ENCODE measurements around the gene RRBP1.

The RRBP1 gene

DNA sequence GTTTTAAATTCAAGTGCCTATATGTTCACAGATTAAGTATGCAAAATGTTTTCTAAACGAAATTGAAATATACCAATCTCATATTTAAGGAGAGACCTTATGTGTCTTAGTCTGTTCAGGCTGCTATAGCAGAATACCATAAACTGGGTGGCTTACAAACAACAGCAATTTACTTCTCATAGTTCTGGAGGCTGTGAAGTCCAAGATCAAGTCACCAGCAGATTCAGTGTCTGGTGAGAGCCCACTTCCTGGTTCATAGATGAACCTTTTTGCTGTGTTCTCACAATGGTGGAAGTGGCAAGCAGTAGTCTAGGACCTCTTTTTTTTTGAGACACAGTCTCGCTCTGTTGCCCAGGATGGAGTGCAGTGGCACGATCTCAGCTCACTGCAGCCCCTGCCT is 115.7 kb downstream of the RRBP1 start:
- H3K9me3 ChIP-seq (ENCODE audit: insufficient read depth, low read length) = peaks cover 7% of the 10 kb centered on the region; the same call in 1 of the 2 replicates
- no peak overlapping the region for H3K9ac ChIP-seq (ENCODE audit: low read length)
- no peaks in the 10 kb centered on the region for H3K36me3 ChIP-seq (replicated peaks; ENCODE audit: low read depth, low read length)
- H2AFZ ChIP-seq (ENCODE audit: low read depth, low read length) = no peak overlapping the region
- H3K27me3 ChIP-seq (ENCODE audit: low read depth, low read length) = peaks cover 30% of the 10 kb centered on the region
- H3K79me2 ChIP-seq (ENCODE audit: low read length) = peaks cover 13% of the 10 kb centered on the region
- H3K4me1 ChIP-seq (ENCODE audit: low read length) = peaks cover 7% of the 10 kb centered on the region
- no peak for TF ChIP-seq EZH2phosphoT487 (IDR thresholded peaks at IDR 0.05; ENCODE audit: low read depth)
- no peak for TF ChIP-seq CTCF (IDR thresholded peaks at IDR 0.05; ENCODE audit: low read depth, low read length)
- H3K4me3 ChIP-seq (ENCODE audit: low read length) = no peak overlapping the region
- H4K20me1 ChIP-seq (ENCODE audit: insufficient read depth, low read length) = no peaks in the 10 kb centered on the region
- no peak overlapping the region for H3K4me2 ChIP-seq (ENCODE audit: low read length)
- H3K27ac ChIP-seq (ENCODE audit: low read length) = no peak overlapping the region

DNA sequence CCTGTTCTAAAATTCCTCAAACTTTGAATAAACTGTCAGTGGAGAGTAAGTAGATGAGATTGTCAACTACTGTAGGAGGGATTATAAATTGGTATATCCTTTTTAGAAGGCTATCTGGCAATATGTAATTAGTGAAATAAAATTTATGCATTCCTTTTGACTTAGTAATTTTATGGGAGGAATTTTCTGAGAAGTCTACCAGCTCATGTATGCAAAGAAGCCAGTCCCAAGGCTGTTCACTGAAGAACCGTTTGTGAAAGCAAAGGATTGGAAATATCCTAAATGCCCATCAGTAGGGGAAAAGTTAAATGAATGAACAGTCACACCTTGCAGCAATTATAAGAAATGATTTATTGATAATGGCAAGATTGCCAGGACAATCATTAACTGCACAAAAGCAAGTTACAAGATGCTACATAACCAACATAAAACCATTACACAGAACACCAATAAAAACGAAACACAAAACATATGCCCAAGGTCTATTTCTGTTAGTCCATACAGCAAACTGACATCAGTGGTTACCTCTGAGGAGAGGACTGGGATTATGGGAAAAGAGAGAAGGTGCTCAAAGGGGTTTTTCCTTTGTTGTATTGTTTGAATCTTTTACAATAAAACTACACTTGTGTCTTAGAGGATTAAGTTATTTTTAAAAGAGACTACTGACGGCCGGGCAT is 116.7 kb downstream of the RRBP1 start:
- peaks cover 5% of the 10 kb centered on the region for H3K79me2 ChIP-seq (ENCODE audit: low read length)
- H2AFZ ChIP-seq (ENCODE audit: low read depth, low read length) = no peak overlapping the region
- H3K4me2 ChIP-seq (ENCODE audit: low read length) = no peak overlapping the region
- H3K27ac ChIP-seq (ENCODE audit: low read length) = no peak overlapping the region
- H3K36me3 ChIP-seq (replicated peaks; ENCODE audit: low read depth, low read length) = no peaks in the 10 kb centered on the region
- no peak overlapping the region for H3K4me3 ChIP-seq (ENCODE audit: low read length)
- H4K20me1 ChIP-seq (ENCODE audit: insufficient read depth, low read length) = no peaks in the 10 kb centered on the region
- peaks cover 7% of the 10 kb centered on the region for H3K4me1 ChIP-seq (ENCODE audit: low read length)
- peaks cover 7% of the 10 kb centered on the region; the same call in 1 of the 2 replicates for H3K9me3 ChIP-seq (ENCODE audit: insufficient read depth, low read length)
- H3K9ac ChIP-seq (ENCODE audit: low read length) = no peak overlapping the region
- H3K27me3 ChIP-seq (ENCODE audit: low read depth, low read length) = peaks cover 37% of the 10 kb centered on the region
- TF ChIP-seq CTCF (IDR thresholded peaks at IDR 0.05; ENCODE audit: low read depth, low read length) (no peak), EZH2phosphoT487 (IDR thresholded peaks at IDR 0.05; ENCODE audit: low read depth) (no peak)

Measured in OCI-LY3 (cell line).